ENCODE data around the gene FOXS1. TPM values are rescaled to one million over a fixed set of nuclear protein-coding genes. Genes with fewer than 3 reads are reported as not detected.
A peak's percentile ranks its signal among the peaks of the same experiment; 100 is the strongest.
"Not testable (repeated sequence)": the region's sequence is repeated elsewhere in the genome, so short reads cannot be mapped to it uniquely, and the experiment has no call there.

The FOXS1 gene
- total and polyA plus RNA-seq, 10 donors, result 1.4 to 5.7 (median 2.1) TPM

GRCh38 chr20:31831771-31832306 is 13.6 kb downstream of the FOXS1 start:
- peak; percentile 49 for DNase-seq
- TF ChIP-seq CTCF (IDR thresholded peaks at IDR 0.05 in 8 of 11, conservative IDR thresholded peaks at IDR 0.05 in 3 of 11) (no peak), POLR2AphosphoS5 (IDR thresholded peaks at IDR 0.05) (no peak), POLR2A (IDR thresholded peaks at IDR 0.05) (no peak)
- intact Hi-C loops (cut with DNase I; ENCODE audit: low total_unique reads), result no loop called here
- no peak overlapping the region for H3K4me3 ChIP-seq
- 91 to 97% (median 92%) methylated on average over 15 to 17 of the region's 17 CpGs for WGBS, 5 donors
- no peak overlapping the region for H3K27ac ChIP-seq
- H3K9me3 ChIP-seq, result no peaks in the 10 kb centered on the region
- peaks cover 0 to 7% (median 0%) of the 10 kb centered on the region in 7 donors for H3K27me3 ChIP-seq (replicated peaks in 1 of 7)
- H3K36me3 ChIP-seq, result no peaks in the 10 kb centered on the region
- H3K4me1 ChIP-seq, result peaks cover 11 to 53% (median 16%) of the 10 kb centered on the region in 6 donors

DNA sequence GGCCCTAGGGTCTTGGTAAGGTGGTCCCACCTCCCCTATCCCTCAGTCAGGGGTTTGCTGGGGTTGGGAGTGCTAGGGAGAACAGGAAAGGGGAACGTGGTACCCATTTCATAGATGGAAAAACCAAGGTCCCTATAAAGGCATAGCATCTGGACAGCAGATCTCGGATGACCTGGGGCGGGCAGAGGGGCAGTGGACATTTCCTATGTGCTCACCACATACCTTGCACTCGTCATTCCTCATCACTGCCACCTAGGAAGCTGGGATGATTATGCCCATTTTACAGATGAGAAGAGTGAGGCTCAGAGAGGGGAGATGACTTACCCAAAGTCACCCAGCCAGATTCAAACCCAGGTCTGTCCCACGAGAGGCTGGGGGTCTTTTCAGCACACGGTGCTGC is 14.2 kb downstream of the FOXS1 start:
- no peak overlapping the region for H3K4me3 ChIP-seq
- peaks cover 7 to 46% (median 10%) of the 10 kb centered on the region in 6 donors for H3K4me1 ChIP-seq
- peaks cover 0 to 7% (median 0%) of the 10 kb centered on the region in 7 donors for H3K27me3 ChIP-seq (replicated peaks in 1 of 7)
- no peaks in the 10 kb centered on the region for H3K36me3 ChIP-seq
- H3K27ac ChIP-seq, result peak overlapping the region in 2 of 8 donors; percentile 76 to 86
- intact Hi-C loops (cut with DNase I; ENCODE audit: low total_unique reads), result no loop called here
- no peaks in the 10 kb centered on the region for H3K9me3 ChIP-seq
- DNase-seq, result no peak
- no peak for TF ChIP-seq POLR2AphosphoS5 (IDR thresholded peaks at IDR 0.05)
- TF ChIP-seq POLR2A (IDR thresholded peaks at IDR 0.05), result no peak
- TF ChIP-seq CTCF (IDR thresholded peaks at IDR 0.05 in 8 of 11, conservative IDR thresholded peaks at IDR 0.05 in 3 of 11), result no peak
- WGBS, 5 donors, result 83 to 91% (median 86%) methylated on average over 6 of the region's 6 CpGs

DNA sequence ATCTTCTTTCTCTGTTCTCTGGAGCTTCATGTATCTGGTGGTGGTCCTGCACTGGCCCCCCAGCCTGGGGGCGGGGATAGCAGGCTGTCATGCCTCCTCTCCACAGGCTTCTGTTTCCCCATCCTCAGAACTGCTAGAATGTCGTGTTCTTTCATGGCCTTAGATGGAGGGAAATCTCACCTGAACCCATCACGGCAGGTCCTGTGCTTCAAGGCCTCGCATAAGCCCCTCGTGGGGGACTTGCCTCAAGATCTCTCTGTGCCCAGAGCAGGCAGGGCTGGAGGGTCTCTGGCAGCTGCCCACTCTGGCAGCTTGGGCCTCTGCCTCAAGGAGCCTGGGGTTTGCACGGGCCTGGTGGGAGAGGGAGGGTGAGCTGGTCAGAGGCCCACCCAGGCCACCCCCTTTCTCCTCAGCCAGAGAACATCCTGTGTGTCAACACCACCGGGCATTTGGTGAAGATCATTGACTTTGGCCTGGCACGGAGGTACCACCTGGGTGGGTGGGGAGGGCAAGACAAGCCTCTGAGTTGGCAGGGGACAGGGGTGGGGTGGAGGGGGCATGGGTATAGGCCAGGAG is 14.9 kb downstream of the FOXS1 start:
- 66 to 93% (median 76%) methylated on average over 6 to 8 of the region's 8 CpGs for WGBS, 5 donors
- peak; percentile 68 for DNase-seq
- intact Hi-C loops (cut with DNase I; ENCODE audit: low total_unique reads), result no loop called here
- Histone ChIP-seq H3K4me1 (peaks cover 0 to 39% (median 4%) of the 10 kb centered on the region in 6 donors), H3K27me3 (replicated peaks in 1 of 7) (peaks cover 0 to 7% (median 0%) of the 10 kb centered on the region in 7 donors), H3K4me3 (no peak overlapping the region), H3K36me3 (no peaks in the 10 kb centered on the region), H3K9me3 (no peaks in the 10 kb centered on the region), H3K27ac (peak overlapping the region; percentile 6 to 88 (median 81))
- TF ChIP-seq POLR2A (IDR thresholded peaks at IDR 0.05) (no peak), CTCF (IDR thresholded peaks at IDR 0.05 in 8 of 11, conservative IDR thresholded peaks at IDR 0.05 in 3 of 11) (no peak), POLR2AphosphoS5 (IDR thresholded peaks at IDR 0.05) (no peak)

DNA sequence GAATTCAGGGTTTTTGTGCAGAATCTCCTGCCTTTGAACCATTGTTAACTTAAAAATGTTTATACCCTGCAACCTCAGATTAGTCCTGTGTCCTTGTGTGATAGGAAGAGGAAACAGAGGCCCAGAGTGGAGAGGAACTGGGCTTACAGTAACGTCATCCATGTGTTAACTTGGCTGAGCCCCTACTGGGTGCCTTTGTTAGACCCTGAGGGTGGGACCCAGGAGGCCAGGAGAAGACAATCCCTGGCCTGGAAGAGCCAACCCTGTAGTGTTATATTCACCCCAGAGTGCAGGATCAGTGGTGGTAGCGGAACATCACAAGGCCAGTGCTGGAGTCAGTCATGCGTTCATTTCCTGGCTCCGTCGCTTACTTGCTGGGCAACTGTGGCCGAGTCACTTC is 15.7 kb downstream of the FOXS1 start:
- Histone ChIP-seq H3K4me1 (peaks cover 0 to 34% (median 4%) of the 10 kb centered on the region in 6 donors), H3K27me3 (replicated peaks in 1 of 7) (peaks cover 0 to 7% (median 0%) of the 10 kb centered on the region in 7 donors), H3K9me3 (no peaks in the 10 kb centered on the region), H3K4me3 (no peak overlapping the region), H3K27ac (peak overlapping the region; percentile 63 to 88 (median 81)), H3K36me3 (no peaks in the 10 kb centered on the region)
- DNase-seq, result peak; percentile 76
- no peak for TF ChIP-seq POLR2A (IDR thresholded peaks at IDR 0.05)
- peak in 2 of 3 donors; percentile 60 to 63 for TF ChIP-seq POLR2AphosphoS5 (IDR thresholded peaks at IDR 0.05)
- 38 to 81% (median 61%) methylated on average over 6 of the region's 6 CpGs for WGBS, 5 donors
- intact Hi-C loops (cut with DNase I; ENCODE audit: low total_unique reads), result no loop called here

- intact Hi-C loops (cut with DNase I; ENCODE audit: low total_unique reads); H3K4me3 ChIP-seq; H3K9me3 ChIP-seq; H3K36me3 ChIP-seq; H3K27me3 ChIP-seq (replicated peaks in 1 of 7): not testable (repeated sequence)
- DNase-seq, result peak; percentile 57
- peaks cover under 1 to 43% (median 9%) of the 10 kb centered on the region in 6 donors for H3K4me1 ChIP-seq
- WGBS, 5 donors, result 93 to 98% (median 95%) methylated on average over 11 of the region's 11 CpGs
- H3K27ac ChIP-seq, result peak overlapping the region in 5 of 8 donors; percentile 75 to 88 (median 85)
Measured at GRCh38 chr20:31828016-31828415, 17.4 kb downstream of the FOXS1 start.

Measured in spleen (tissue), 11 donors.